GM19397 (cell line): ENCODE results near the gene PANK4.
"Not testable (repeated sequence)": the region's sequence is repeated elsewhere in the genome, so short reads cannot be mapped to it uniquely, and the experiment has no call there.

ENCODE experiments used
- ATAC-seq: cut with Tn5 transposase; IDR thresholded peaks from one replicate; pipeline ENCODE4 v1.9.1; 2021; ENCODE audit warnings: mild to moderate bottlenecking, moderate library complexity; ENCODE audit not compliant: unreplicated experiment

The PANK4 gene

DNA sequence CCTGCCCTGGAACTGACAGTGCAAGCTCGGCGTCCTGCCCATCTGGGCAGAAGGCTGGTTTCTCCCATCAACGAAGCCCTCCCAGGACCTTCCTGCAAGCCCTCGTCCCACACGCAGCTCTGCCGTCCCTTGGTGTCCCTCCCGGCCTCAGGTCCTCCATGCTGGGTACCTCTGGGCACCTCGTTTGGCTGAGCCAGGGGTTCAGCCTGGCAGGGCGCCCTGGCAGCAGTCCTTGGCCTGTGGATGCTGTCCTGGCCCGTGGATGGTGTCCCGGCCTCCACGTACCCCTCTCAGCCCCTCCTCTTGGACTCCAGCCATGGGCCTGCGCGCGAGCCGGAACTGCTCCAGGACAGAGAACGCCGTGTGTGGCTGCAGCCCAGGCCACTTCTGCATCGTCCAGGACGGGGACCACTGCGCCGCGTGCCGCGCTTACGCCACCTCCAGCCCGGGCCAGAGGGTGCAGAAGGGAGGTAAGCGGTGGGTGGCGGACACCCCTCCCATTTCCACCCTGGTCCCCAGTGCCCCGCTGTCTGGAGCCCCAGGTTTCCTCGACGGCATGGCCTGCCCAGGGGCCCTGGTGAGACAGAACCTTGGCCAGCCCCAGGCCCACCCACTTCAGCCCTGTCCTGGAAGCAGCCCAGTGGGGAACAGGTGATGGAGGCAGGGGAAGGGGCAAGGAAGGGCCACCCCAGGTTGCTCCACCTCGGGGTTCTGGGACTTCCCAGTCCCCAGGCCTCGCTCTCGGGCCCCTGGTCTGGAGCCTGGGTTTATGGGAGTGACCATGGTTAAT lies 33.3 kb upstream of the PANK4 start:
- ATAC-seq, result no peak

DNA sequence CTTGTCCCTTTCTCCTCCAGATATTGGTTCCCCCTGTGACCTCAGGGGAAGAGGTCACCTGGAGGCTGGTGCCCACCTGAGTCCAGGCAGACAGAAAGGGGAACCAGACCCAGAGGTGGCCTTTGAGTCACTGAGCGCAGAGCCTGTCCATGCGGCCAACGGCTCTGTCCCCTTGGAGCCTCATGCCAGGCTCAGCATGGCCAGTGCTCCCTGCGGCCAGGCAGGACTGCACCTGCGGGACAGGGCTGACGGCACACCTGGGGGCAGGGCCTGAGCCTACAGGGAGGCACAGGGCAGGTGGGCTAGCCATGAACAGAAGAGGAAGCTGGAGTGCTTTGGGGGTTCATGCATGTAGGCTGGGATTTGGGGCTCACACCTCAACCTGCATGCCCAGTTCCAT lies 32.5 kb upstream of the PANK4 start:
- no peak for ATAC-seq

DNA sequence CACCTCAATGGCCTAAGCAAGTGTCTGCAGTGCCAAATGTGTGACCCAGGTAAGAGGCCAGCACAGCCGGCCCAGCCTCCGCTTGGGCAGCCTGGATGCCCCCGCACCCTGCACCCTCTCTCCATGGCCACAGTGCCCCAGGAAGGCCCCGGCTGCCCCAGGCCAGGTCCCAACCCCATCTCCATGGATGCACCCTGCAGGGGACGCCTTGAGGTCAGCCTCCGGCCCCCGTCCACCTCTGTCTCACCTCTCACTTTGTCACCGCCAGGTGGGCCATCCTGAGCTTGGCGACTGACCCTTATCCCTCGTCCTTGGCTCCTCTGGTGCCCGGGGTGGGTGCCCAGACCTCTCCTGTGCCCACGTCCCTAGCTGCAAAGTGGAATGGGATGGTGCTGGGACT lies 32.0 kb upstream of the PANK4 start:
- no peak for ATAC-seq

DNA sequence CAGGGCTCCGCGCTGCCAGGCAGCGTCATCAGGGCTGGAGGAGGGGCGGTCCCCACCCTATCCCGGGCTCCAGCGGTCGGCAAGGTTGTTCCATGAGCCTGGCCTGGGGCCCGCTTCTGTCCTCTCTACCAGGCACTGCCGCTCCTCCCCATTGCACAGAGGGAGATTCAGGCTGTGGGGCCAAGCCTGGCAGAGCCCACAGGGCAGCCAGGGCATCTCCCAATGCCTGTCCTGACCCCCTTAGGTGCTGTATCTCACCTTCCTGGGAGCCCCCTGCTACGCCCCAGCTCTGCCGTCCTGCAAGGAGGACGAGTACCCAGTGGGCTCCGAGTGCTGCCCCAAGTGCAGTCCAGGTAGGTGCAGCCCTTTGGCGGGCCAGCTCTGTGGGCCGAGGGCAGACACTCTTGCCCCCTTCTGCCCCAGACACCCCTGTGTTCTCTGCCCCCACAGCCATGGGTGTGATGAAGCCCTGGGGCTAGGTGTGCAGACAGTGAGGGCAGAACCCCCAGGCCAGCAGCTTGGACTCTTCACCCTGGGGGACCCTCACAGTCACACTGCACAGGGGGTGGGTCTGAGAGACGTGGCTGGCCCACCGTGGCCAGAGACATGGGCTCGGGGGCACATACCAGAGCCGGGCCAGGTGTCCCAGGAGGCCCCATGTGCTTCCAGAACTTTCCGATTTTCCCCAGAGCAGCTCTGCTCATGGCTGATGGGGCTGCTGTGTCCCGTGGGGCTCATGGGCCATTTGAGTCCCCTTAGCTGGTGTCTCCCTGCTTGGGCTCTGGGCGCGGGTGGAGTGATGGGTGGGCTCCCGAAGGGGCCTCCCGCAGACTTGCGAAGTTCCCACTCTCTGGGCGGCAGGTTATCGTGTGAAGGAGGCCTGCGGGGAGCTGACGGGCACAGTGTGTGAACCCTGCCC lies 31.3 kb upstream of the PANK4 start:
- no peak for ATAC-seq

DNA sequence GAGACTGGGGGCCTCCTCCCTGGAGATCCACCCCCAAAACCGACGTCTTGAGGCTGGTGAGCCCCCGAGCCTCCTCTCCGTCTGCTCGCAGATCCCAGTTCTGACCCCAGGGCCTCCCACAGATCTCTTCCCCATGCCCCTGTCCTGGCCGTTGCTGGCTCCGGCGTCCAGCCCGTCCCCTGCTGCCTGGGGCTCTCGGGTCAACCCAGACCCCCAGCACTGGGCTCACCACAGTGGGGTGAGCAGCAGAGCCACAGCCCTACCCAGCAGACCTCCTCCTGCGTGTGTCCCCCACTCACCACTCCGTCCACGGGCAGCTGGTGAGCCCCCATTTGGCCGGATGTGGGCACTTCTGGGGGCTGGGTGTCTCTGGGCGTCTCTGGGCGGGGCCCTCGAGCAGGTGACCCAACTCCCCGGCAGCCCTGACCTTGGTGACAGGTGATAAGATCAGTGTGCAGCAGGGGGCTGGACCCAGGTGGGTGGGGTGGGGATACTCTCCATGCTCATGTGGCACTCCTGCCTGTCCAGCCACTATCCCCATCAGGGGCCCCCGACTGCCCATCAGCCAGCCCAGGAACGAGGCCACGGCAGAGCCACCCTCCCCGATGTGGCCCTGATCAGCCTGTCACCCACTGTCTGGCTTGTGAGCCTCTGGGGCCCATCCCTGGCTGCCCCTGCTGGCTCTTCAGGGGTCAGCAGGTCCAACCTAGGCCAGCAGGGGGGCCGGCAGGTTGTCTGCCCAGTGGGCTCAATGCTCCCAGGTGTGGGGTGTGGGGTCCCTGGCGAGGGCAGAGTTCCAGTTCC lies 30.5 kb upstream of the PANK4 start:
- no peak for ATAC-seq

DNA sequence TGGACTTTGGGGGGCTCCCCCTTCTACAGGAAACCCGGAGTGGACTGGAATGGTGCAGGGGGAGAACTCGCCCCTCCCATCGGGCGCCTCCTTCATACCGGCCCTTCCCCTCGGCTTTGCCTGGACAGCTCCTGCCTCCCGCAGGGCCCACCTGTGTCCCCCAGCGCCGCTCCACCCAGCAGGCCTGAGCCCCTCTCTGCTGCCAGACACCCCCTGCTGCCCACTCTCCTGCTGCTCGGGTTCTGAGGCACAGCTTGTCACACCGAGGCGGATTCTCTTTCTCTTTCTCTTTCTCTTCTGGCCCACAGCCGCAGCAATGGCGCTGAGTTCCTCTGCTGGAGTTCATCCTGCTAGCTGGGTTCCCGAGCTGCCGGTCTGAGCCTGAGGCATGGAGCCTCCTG lies 29.9 kb upstream of the PANK4 start, which contains the start of gene TNFRSF14:
Gene TNFRSF14 (plus strand): TSS at position 95 of the 401 bp plus-strand sequence. CDS start 294 bp downstream, at position 389.
- peak; percentile 25 for ATAC-seq

DNA sequence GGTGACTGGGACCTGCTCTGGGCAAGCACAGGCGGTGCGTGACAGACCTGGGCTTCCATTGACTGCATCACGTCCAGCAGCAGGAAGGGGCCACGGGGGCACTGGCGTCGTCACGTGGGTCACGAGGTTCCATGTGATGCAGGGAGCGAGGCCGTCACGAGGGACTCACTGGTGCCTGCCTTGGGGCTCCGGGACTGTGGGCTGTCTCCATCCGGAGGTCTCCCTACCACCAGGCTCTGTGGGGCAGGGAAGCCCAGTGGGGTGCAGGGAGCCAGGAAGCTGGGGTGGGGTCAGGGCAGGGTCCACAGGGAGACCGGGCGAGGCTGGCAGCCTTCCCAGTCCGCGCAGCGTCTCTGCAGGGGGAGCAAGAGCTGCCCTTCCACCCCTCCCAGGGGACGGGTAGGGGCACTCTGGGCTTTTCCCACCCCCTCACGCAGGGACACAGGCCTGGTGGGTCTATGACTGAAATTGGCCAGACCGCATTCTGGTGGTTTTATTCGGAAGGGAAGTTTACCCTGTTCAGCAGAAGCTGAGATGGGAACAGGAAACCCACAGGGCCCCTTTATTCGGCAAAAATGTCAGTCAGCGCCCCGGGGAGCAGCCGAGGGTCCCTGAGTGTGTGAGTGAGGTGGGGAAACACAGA lies 29.4 kb upstream of the PANK4 start:
- ATAC-seq, result peak; percentile 35

DNA sequence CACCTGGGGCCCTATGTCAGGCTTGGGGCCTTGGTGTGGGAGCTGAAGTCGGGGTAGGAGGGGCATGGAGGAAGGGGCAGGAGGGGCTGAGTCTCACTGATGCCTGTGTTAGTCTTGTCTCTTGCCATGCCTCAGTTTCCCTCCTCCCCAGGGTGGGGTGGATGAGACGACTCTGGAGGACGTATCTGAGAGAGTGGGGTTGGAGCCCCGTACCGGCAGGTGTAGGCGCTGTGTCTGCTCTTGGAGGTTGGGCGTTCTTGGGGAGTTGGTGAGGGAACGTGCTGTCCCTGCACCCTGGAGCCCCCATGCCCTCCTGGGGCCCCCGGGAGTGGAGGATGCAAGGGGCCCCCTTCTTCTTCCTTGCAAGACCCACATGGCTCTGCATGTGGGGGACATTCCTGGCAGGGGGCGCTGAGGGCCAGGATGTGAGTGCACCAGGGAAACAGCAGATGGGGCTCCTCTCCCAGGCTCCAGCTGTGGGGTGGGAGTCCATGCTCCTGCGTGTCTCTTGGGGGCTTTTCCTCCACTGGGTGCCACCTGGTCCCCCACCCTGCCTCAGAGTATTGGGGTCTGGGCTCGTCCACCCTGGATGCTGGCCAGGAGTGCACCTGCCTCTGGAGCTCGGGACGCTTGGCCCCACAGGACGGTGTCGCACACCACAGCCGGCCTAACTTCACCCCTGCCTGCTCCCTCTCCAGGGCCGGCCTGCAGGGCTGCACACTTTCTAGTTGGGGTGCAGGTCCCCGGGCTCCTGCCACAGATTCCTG lies 28.4 kb upstream of the PANK4 start:
- ATAC-seq, result no peak

DNA sequence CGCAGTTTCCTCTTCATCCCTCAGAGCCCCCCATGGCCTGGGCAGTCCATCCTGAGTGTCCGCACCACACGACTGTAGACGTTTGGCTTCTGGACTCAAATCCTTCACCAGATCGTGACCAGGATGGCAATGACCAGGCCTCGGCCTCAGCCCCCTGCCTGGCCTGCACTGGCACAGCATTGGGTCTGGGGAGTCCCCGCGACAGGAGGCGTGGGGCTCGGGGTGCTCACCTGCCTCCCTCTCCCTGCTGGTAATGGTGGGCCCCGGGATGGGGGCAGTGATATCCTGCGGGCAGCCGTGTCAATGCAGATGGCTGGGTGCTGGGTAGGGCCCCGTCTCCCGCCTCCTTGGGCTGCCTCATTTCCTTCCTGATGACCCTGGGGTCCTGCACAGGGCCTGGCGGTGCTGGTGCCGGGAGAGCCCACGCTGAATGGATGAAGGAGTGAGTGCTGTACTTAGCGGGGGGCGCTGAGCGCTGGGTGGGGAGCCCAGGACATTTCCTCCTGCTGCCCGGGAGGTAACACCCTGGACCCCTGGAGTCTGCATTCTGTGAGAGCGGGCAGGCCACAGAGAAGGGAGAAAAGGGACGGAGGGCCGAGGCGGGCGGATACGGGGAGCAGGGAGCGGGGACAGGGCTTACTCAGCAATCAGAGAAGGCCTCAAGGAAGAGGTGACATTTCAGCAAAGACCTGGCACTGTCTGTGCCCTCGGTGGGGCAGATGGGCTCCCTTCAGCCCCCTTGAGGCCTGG lies 27.6 kb upstream of the PANK4 start:
- no peak for ATAC-seq

DNA sequence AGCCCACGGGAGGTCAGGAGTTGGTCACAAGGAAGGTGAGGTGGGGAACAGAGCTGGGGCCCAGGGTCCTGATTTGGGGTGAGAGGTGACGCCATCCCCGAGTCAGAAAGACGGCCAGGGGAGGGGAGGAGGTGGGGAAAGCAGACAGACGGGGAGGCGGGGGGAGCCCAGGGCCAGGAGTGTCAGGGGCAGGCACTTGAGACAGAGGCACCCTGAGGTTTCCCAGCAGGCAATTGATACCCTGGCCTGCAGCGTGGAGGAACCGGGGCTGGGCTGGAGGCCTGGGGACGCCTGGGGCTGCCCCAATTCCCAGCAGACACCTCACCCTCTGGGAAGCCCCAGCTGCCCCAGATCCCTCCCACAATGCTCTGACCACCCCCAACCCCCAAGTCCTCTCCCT lies 26.7 kb upstream of the PANK4 start:
- ATAC-seq, result not testable (repeated sequence)

DNA sequence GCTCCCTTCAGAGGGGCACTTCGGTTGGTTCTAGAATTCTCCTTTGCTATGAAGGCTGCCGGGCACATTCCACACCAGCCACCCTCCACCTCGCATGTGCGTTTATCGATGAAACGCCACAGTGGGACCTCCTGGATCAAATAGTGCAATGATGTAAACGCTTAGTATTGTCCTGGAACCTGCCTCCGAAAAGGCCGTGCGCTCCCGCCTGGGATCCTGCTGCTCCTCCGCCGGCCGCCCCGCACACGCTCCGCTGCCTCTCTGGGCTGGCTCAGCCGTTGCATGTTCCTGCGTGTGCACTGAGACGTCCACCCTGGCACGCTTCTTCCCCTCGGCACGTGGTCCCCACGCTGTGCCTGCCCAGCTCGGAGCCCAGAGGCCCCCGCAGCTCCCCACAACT lies 25.8 kb upstream of the PANK4 start:
- ATAC-seq, result no peak

DNA sequence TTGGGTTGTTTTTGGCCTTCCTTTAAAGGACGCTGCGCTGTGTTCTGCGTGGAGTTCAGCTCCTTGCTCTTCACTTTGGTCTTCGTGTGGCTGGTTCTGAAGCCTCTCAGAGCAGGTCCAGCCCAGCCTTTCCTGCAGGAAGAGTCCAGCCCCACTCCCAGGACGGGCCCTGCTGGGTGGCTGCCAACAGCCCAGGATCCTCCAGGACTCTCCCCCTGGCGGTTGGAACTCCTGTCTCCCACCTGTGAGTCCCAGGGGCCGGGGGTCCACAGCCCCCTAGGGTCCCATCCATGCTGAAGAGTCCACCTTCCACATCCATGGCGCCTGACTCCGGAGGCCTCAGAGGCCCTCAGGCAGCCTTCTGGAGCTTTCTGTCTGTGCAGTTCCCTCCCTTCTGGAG lies 25.1 kb upstream of the PANK4 start:
- not testable (repeated sequence) for ATAC-seq

DNA sequence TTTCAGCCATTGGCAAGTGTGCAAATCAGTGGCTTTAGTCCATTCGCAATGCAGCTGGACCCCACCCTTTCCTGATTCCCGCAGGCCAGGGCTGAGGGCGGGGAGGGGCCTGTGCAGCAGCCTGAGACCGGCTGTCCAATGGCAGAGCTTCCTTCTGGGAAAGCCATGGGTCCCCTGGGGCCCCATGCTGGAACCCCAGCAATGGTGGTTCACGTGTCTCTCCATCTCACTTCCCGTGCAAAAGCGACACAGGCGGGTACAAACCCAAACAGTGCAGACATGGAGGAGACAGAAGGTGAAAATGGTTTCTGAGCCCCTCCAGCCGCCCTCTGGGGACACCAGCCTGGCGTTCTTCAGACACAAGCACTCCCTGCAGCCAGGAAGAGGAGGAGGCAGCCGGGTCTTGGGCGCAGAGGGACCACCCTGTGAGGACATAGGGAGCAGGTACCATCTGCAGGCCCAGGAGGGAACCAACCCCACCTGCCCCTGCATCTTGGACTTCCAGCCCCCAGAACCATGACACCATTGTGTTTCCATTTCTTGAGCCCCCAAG lies 24.0 kb upstream of the PANK4 start:
- ATAC-seq, result not testable (repeated sequence)

DNA sequence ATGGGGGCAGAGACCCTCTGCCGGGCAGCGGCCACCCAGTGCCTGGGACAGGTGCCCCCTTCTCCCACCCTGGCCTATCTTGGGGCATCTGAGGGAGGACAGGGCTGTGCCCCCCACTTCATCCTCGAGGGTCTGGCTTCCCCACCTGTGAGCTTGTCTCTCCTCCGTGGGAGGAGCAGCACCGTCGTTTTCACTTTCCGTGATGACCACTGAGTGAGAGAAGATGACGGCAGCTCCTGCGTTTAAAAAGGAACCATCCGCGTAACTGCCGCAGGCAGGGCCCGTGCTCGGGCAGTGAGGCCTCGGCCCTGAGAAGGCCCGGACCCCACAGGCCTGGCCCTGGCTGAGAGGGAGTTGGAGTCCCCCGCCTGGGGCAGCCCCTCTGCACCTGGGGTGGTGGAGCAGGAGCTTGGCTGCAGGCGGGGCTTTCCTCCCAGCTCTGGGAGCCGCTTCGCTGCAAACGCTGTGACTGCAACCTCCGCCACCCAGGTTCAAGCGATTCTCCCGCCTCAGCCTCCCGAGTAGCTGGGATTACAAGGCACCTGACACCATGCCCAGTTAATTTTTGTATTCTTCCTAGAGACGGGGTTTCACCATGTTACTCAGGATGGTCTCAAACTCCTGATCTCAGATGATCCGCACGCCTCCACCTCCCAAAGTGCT lies 23.1 kb upstream of the PANK4 start:
- ATAC-seq, result not testable (repeated sequence)

DNA sequence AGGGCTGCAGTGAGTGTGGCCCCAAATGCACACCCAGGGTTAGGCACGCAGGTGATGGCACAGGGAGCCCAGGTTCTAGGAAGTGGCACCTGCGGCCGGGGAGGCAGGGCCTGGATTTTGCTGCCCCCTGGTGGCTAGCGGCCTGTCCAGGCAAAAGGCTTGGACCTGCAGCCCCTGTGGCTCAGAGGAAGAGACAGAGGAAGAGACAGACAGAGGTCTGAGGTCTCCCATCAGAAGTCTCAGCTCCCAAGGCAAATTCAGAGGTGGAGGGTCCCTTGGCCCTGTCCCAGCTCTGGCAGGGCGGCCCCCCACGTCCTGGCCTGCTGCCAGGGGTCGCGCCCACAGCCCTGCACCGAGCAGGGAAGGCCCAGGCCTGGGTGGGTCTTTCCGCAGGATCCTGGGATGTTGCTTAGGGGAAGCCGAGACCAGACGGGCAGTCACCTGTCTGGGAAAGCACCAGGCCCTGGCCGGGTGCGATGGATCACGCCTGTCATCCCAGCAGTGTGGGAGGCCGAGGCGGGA lies 21.7 kb upstream of the PANK4 start:
- no peak for ATAC-seq

DNA sequence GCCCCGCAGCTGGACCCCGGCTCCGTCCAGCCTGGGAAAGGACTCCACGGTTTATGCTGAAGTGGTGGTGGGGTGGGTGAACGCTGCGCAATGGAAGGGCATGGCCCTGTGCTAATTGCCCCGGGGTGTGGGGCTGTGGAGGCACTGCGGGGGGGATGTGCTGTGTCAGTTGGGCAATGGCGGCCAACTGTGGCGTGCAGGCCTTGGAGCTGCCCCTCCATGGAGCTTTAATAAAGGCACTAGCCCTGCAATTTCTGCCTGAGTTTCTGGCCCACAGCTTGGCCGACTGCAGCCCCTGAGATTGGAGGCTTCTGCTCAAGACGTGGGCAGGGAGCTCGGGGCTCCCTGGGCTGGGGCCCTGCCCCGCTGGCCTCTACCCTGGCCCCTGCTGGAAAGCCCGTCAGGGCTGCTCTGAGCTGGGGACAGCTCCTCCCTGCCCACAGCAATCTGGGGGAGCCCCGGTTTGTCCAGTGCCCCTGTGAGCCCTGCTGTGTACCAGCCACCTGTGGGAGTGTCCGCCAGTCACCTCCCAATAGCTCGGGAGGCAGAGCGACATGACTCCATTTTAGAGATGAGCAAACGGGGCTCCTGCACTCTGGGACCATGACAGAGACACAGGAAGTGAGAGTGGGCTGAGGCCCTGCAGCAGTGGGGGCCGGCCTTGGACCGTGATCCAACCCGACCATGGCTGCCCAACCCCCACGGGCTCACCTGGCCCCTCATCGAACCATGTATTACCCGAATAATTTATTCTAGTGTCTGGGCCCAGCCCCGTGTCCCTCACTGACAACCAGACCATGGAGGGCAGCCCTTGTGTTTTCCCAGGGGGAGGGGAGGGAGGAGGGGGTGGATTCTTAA lies 21.0 kb upstream of the PANK4 start:
- no peak for ATAC-seq
